T-helper 22 cell (primary cell): ENCODE measurements around the gene AGBL1.
A peak's percentile ranks its signal among the peaks of the same experiment; 100 is the strongest.

ENCODE experiments used
- DNase-seq: peaks from one replicate; pipeline ENCODE4 v3.0.0-alpha.2; 2020; ENCODE audit warnings: low read depth

AGBL1 gene

DNA sequence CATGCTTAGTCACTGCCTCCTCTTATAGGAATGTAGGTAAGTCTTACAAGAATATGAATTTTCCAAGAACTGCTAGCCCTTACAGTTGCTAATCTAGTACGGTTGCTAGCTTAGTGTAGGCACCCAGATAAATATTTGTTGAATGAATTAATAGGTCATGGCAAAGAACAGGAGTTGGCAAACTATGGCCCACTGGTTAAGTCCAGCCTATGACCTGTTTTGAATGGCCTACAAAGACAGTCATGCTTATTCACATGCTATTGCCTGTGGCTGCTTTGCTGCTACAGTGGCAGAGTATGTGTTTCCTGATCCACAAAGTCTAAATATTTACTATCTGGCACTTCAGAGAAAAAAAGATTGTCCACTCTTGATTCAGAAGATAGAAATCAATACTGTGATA, 631.8 kb downstream of the AGBL1 start:
- no peak for DNase-seq

DNA sequence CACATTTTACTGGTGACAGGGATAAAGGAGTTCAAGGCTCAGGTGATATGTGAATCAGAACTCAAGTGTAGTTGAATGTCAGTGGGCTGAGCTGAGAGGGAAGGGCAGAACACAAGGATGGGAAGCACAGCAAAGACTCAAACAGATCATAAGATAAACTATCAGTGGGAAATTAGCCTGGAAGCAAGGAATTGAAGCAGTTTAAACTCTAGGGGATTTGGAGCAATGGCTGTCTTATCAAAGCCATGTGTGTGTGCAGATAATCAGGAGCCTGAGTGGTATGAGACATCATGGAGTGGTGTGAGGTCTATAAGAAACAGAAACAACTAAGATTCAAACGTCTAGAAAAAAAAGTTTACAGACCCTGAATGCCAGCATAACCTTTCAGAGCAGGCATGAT, 634.6 kb downstream of the AGBL1 start:
- no peak for DNase-seq

- no peak for DNase-seq
Measured at GRCh38 chr15:86725628-86726027, 646.0 kb downstream of the AGBL1 start.

DNA sequence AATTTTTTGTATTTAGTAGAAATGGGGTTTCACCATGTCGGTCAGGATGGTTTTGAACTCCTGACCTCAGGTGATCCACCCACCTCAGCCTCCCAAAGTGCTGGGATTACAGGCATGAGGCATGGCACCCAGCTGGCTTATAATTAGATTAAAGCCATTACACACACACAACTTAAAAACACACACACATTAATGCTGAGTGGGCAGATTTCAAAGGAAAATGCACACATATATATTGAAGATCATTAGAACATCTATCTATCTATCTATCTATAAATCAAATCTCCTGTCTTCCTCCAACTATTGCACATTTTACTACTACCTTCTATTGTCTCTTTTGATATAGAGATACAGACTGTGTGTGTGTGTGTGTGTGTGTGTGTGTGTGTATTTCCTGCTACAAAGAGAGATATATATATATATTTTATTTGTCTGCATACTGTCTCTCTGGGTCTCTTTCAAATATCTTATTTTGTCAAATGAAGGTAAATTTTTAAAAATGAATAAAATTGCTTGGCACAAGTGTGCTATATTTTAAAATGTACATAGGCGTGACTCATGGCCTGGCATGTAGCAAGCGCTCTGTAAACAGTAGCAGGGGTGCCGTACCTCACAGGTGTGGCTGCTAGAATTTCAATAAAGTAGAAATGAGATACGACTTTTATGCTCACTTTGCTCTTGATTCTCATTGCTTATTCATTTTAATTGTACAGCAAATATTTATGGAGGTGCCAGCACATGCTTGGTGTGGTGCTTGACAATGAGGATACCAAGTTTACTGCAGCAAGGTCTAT, 655.8 kb downstream of the AGBL1 start:
- DNase-seq: no peak

GRCh38 chr15:86741917-86742316, 662.2 kb downstream of the AGBL1 start:
- no peak for DNase-seq

- peak; percentile 9 for DNase-seq
Measured at GRCh38 chr15:86743283-86743903, 663.7 kb downstream of the AGBL1 start.

- DNase-seq: no peak
Measured at GRCh38 chr15:86744198-86744780, 664.6 kb downstream of the AGBL1 start.

GRCh38 chr15:86751116-86751515, 671.4 kb downstream of the AGBL1 start:
- DNase-seq: no peak

- no peak for DNase-seq
Measured at GRCh38 chr15:86754846-86755245, 675.2 kb downstream of the AGBL1 start.

GRCh38 chr15:86756688-86757087, 677.0 kb downstream of the AGBL1 start:
- DNase-seq: no peak

GRCh38 chr15:86759800-86760523, 680.3 kb downstream of the AGBL1 start:
- no peak for DNase-seq

GRCh38 chr15:86762874-86763273, 683.2 kb downstream of the AGBL1 start:
- DNase-seq: no peak

DNA sequence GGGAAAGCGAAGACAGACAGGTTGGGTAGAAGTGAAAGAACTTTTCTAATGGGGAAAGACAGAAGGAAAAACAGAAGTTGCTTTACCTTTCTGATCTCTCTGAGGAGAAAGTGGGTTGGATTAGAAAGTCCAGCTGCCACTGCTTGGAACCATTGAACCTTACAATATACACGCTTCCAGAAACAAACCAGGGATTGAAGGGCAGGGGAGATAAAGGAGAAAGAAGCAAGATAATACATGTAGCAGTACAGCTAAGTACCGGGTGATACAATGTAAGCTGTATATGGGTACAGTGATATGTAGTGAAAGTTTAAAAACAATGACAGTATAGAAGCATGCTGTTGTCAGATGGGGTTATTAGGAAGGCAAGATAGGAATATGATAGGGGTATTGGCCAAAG, 684.4 kb downstream of the AGBL1 start:
- DNase-seq: no peak

- DNase-seq: no peak
Measured at GRCh38 chr15:86765281-86765680, 685.6 kb downstream of the AGBL1 start.

DNA sequence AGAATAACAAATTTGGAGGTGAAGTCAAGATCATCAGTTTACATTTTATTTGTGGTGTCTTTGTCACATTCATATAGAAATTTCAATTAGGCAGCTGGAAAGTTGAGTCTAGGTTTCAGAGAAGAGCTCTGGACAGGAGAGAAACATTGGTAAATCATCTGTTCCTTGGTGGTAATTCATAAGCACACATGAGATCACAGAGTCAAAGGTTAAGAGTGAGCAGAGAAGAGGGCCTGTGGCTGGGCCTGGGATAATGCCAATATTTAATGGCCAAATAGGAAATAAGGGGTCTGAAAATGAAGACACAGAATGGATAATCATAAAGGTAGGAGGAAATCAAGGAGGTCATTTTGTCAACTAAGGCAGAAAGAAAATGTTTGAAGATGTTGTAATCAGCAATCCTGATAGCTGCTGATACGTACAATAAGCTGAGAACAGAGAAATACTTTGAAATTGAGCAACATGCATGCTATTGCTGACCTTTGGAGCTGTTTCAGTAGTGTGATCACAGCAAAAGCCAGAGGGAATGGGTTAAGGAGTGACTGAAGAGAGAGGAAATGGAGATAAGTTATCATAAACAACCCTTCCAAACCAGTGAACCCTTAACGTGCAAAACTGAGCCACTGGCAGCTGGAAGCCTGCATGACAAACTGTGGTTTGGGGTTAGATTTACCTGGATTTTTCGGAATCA, 692.8 kb downstream of the AGBL1 start:
- no peak for DNase-seq

DNA sequence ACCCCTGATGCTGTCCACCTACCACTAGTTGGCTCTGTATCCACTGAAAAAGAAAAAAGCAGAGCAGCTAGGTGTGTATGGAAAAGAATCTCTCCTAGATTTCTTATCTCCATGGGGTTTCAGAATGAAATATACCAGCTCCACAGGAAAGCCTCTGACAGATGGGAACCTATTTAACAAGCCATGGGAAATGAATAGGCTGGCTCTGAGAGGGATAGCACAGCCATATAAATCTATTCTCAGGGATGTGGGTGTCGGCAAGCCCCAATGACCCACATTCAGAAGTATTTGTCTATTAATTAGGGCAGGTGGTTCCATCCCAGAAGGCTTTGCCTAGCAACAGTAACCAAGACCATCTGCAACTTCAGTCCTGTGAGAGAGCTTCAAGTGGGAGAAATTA, 694.1 kb downstream of the AGBL1 start:
- no peak for DNase-seq

DNA sequence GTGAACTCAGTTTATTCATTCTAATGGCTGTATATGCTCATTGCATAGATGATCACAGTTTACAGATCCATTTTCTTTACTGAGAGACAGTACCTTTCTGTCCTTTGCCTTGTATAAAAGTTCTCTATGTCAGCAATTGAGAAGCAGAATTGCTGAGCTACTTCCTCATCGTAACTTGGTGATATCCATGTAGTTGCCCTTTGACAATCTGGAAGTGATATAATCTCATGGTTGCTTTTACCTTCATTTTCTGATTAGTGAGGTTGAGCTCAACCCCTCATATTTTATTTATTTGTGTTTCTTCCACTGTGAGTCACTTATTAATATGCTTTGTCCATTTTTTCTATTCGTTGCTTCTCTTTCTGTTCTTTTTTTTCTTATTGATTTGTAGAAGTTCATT, 696.5 kb downstream of the AGBL1 start:
- DNase-seq: no peak

GRCh38 chr15:86796521-86796920, 716.9 kb downstream of the AGBL1 start:
- no peak for DNase-seq

GRCh38 chr15:86797135-86797534, 717.5 kb downstream of the AGBL1 start:
- no peak for DNase-seq

DNA sequence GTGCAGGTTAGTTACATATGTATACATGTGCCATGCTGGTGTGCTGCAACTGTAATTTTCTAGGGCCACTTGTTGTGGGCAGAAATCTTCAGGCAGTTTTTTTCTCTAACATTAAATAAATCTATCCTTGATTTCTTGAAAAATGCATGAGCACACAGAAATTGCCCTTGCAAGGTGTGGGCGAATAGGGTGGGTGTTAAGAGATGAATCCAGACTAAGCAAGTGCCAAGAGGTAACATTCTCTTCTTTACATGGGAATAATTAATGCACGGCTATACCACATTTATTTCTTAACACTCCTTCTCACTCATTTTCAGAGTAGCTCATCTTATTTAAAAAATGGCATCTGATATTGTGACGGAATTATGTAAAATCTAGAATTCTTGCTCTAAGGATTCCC, 719.6 kb downstream of the AGBL1 start:
- no peak for DNase-seq

- DNase-seq: no peak
Measured at GRCh38 chr15:86802244-86802643, 722.6 kb downstream of the AGBL1 start.

- DNase-seq: no peak
Measured at GRCh38 chr15:86804406-86804805, 724.7 kb downstream of the AGBL1 start.
